NCI-H345 treated with DMSO at 0.1 percent for 48 hours (cell line): ENCODE measurements around the gene TADA1.
"Not testable (repeated sequence)": the region's sequence is repeated elsewhere in the genome, so short reads cannot be mapped to it uniquely, and the experiment has no call there.

Source experiments
- DNase-seq: peaks from one replicate; lab custom pipeline; 2025; ENCODE audit not compliant: unreplicated experiment; lab: John Stamatoyannopoulos, UW

Gene TADA1

GRCh38 chr1:166844791-166845190, 31.3 kb downstream of the TADA1 start:
- no peak for DNase-seq

GRCh38 chr1:166843769-166844596, 32.1 kb downstream of the TADA1 start:
- DNase-seq, result no peak

DNA sequence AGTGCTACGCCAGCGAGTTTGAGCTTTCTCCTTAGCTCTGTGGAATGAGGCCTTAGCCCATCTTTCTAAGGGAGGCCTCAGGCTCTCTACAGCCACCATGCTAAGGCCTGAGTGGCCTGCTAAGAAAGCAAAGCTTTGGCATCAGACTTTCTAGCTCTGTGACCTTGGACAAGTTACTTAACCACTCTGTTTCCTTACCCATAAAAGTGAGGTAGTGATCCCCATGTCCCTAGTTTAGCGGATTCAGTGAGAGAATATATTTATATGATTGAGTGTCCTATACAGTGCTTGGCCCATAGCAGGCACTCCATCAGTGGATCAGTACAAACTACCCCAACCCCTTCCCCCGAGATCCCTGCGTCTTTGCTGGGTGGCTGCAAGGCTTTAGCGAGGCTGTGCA, 32.7 kb downstream of the TADA1 start:
- DNase-seq, result no peak

DNA sequence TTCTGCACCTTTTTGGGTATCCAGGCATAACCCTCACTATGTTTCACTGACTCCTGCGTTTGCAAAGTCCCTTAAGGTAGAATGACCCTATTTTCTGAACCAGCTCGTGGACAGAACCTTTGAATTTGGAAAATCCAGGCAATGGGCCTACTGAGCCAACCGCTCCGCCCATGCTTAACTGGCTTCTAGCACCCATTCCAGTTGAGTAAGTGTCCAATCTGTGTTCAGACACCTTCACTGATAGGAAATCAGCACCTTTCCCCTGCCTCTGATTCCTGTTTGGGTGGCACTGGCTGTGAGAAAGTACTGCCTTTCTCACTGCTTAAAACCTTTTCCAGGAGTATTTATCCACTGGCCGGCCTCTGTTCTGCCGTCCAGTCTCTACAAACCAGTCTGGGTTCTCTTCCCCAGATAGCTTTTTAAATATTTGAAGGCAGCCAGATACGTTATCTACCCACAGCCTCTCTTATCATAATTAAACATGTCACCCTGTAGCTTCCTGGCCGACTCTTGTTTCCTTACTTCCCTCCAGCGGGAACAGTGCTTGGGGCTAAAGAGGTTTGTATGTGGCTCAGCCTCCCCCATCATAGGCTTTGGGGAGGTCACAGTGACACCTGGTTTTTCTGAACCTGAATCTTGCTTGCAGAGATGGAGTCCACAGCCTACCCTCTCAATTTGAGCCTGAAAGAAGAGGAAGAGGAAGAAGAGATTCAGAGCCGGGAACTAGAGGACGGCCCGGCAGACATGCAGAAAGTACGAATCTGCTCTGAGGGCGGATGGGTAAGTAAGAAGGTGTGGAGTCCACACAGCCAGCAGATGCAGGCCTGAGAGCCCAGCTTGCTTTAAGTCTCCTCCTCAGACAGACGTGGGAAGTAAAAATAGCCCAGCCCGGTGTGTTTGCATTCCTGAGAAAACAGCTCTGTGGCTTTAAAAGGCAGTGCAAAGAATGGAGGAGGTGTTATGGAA, 35.5 kb downstream of the TADA1 start:
- DNase-seq, result no peak

DNA sequence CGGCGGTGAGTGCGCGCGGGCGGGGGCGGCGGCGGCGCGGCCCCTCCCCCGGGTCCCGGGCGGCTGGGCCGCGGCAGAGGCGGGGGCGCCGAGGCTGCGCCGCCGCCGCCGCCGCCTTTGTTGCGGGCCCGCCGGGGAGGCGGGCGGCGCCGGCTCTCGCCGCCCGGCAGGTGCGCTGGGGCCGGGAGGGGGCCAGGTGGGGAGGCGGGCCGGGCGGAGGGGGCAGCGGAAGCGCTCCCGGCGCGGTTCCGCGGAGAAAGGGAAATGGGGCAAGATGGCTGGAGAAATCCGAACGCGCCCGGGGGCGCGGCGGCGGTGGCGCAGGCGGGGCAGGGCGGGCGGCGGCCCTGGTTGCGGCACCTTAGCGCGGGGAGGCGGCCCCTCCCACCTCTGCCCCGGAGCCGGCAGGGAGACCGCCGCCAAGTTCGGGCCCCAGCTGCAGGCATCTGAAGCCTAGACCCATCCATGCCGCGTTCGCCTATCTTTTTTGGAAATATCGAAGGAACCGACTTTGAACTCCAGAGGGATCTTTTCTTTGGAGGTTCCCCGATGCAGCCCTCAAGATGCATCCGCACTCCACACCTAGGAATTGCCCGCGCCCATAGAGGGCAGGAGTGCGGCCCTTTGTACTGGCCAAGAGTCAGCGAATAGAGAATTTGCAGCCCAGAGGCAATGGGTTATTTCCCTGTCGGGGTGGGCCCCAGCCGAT, 36.3 kb downstream of the TADA1 start:
- peak; percentile 33 for DNase-seq

GRCh38 chr1:166838766-166839599, 37.1 kb downstream of the TADA1 start, which contains the start of gene POGK:
Gene POGK, plus strand, starts transcription at chr1:166839475. Its CDS starts 1,482 bp downstream, at chr1:166840957.
- DNase-seq, result peak; percentile 80

GRCh38 chr1:166836733-166837132, 39.3 kb downstream of the TADA1 start:
- DNase-seq, result no peak

DNA sequence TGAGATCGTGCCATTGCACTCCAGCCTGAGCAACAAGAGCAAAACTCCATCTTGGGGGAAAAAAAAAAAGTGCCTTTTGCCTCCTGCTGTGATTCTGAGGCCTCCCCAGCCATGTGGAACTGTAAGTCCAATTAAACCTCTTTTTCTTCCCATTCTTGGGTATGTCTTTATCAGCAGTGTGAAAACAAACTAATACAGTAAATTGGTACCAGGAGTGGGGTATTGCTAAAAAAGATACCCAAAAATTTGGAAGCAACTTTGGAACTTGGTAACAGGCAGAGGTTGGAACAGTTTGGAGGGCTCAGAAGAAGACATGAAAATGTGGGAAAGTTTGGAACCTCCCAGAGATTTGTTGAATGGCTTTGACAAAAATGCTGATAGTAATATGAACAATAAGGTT, 46.3 kb downstream of the TADA1 start:
- DNase-seq, result not testable (repeated sequence)

DNA sequence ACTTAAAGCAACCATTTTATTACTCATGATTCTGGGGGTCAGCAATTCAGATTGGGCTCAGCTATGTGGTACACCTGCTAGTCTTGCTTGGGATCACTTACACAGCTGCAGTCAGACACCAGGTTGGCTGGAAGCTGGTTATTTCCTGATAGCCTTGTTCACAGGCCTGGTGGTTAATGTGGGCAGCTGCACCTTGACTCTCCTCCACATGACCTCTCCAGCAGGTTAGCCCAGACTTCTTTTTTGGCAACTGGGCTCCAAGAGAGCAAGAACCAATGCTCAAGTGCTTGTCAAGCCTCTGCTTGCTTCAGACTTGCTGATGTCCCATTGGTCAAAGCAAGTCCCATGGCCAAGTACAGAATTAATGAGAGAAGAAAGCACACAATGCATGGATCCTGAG, 48.6 kb downstream of the TADA1 start:
- no peak for DNase-seq

DNA sequence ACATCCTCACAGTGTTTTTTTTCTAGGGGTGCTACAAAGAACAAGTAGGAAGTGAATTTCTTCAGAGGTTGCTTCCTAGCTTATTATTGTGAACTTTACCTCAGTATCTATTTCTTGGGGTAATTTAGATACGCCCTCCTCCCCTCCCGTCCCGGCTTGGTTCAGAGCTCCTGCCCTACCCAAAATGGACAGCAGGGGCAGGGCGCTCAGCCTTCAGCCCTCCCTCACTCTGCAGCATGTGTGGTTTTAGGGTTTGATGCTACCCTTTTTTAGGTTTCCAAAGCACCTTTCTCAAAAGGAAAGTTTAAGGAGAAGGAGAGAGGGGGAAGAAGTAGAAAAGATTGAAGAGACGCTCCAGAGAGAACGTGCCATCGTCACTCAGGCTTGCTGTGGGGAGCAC, 53.7 kb downstream of the TADA1 start:
- DNase-seq, result no peak

DNA sequence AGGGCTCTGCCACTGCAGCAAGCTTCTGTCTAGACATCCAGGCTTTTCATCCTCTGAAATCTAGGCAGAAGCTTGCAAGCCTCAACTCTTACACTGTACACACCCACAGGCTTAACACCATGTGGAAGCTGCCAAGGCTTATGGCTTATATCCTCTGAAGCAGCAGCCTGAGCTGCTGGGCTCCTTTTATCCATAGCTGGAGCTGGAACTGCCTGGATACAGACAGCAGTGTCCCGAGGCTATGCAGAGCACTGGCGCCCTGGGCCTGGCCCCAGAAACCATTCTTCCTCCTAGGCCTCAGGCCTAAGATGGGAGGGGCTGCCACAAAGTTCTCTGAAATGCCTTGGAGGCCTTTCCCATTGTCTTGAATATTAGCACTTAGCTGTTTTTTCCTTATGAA, 56.1 kb downstream of the TADA1 start:
- no peak for DNase-seq

GRCh38 chr1:166814611-166815010, 61.5 kb downstream of the TADA1 start:
- DNase-seq, result no peak

DNA sequence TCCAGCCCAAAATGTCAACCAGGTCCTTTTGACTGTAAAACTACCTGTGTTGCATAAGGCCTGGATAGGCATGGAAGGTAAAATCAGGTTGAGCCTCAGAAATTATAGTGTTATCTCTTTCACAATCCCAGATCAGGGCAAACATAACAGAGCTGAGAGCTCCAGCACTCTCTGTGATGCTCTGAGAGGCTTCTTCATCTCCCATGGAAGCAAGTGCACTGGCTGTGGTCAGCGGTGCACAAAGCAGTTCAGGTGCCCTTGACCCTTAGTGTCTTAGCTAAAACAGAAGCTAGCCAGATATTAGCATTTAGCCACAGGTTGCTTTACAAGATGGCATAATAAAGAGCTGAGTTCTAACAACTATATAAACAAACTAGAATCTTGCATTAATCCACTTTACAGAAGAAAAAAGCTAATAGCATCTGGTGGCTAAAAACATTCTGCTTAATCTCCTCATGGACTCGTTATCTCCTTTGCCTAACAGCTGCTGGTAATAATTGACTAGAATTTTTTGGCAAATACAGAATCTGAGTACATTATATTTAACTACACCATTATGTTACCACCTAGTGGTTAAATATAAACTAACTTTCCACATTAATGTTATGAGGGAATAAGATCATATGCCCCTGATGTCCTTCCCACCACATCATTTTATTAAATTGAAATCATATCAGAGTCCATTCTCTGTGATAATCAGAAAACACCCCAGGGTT, 62.4 kb downstream of the TADA1 start:
- no peak for DNase-seq

DNA sequence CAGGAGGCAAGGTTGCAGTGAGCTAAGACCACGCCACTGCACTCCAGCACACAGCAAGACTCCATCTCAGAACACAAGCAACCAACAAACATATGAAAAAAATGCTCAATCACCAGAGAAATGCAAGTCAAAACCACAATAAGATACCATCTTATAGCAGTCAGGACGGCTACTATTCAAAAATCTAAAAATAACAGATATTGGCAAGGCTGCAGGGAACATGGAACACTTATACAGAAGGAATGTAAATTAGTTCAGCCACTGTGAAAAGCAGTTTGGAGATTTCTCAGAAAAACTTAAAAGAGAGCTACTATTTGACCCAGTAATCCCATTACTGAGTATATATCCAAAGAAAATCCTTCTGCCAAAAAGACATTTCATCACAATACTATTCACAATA, 64.4 kb downstream of the TADA1 start:
- DNase-seq, result no peak

DNA sequence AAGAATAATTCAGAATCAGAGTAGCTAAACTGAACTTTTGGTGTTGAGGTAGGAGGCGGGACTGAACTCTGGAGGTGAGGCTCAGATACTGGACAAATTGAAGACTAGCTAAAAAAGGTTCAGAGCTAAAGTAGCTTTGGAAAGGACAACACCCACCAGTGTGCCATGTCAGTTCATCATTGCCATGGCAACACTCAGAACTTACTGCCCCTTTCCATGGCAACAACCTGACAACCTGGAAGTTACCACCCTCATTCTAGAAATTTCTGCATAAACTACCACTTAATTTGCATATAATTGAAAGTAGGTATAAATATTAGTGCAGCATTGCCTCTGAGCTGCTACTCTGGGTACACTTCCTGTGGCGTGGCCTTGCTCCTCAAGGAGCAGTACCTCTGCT, 67.1 kb downstream of the TADA1 start:
- no peak for DNase-seq
